HCT116 (cell line): ENCODE data around the gene KRT14.

Experiments used
- EZH2 ChIP-seq: fragments of 200-600 bp; sonication (generic); IDR thresholded peaks from 2 replicates; pipeline ENCODE4 v1.6.1; 2017; ENCODE audit warnings: antibody characterized with exemption, mixed run types
- POLR2A ChIP-seq: IDR thresholded peaks from 2 replicates; pipeline ENCODE4 v1.7.0; 2011; ENCODE audit warnings: borderline replicate concordance; ENCODE audit not compliant: insufficient read depth, insufficient read length; ENCODE audit errors: extremely low read depth
- POLR2AphosphoS5 ChIP-seq: IDR thresholded peaks from 2 replicates; pipeline ENCODE4 v1.6.1; 2011; ENCODE audit warnings: mild to moderate bottlenecking, low read depth, low read length, moderate library complexity
- REST ChIP-seq: IDR thresholded peaks from 2 replicates; pipeline ENCODE4 v1.6.1; 2012; ENCODE audit warnings: low read depth
- TCF7L2 ChIP-seq: IDR thresholded peaks from 2 replicates; pipeline ENCODE4 v1.7.0; 2011; ENCODE audit warnings: borderline replicate concordance, inconsistent platforms; ENCODE audit not compliant: insufficient read depth, insufficient read length; ENCODE audit errors: extremely low read depth
- TF ChIP-seq, protein P1 (sequence below), 3 experiments: fragments of 200-600 bp in 1 of 3; sonication (generic) in 1 of 3; IDR thresholded peaks in 2 of 3; conservative IDR thresholded peaks in 1 of 3; 2 replicates each; pipeline ENCODE4 v1.5.1; 2012 to 2017; ENCODE audit warnings: low read depth in 2 of 3, low read length in 2 of 3, antibody characterized with exemption in 1 of 3, borderline replicate concordance in 1 of 3, control low read depth in 1 of 3, mild to moderate bottlenecking in 1 of 3, mixed read lengths in 1 of 3, mixed run types in 1 of 3, moderate library complexity in 1 of 3; ENCODE audit not compliant: insufficient read depth in 1 of 3
- TF ChIP-seq, protein P2 (sequence below): IDR thresholded peaks from 2 replicates; pipeline ENCODE4 v1.6.1; 2012

- TF ChIP-seq, protein P1, sequence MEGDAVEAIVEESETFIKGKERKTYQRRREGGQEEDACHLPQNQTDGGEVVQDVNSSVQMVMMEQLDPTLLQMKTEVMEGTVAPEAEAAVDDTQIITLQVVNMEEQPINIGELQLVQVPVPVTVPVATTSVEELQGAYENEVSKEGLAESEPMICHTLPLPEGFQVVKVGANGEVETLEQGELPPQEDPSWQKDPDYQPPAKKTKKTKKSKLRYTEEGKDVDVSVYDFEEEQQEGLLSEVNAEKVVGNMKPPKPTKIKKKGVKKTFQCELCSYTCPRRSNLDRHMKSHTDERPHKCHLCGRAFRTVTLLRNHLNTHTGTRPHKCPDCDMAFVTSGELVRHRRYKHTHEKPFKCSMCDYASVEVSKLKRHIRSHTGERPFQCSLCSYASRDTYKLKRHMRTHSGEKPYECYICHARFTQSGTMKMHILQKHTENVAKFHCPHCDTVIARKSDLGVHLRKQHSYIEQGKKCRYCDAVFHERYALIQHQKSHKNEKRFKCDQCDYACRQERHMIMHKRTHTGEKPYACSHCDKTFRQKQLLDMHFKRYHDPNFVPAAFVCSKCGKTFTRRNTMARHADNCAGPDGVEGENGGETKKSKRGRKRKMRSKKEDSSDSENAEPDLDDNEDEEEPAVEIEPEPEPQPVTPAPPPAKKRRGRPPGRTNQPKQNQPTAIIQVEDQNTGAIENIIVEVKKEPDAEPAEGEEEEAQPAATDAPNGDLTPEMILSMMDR (IDR thresholded peaks at IDR 0.05 in 2 of 3, conservative IDR thresholded peaks at IDR 0.05 in 1 of 3; ENCODE audit: borderline replicate concordance in 1 of 3, insufficient read depth in 1 of 3, low read depth in 2 of 3, low read length in 2 of 3): no peak
- no peak for TF ChIP-seq POLR2AphosphoS5
- TF ChIP-seq EZH2: no peak
- no peak for TF ChIP-seq TCF7L2
- TF ChIP-seq POLR2A: no peak
- no peak for TF ChIP-seq REST
- TF ChIP-seq, protein P2, sequence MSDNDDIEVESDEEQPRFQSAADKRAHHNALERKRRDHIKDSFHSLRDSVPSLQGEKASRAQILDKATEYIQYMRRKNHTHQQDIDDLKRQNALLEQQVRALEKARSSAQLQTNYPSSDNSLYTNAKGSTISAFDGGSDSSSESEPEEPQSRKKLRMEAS: no peak
These were observed 44.6 kb upstream of the KRT14 start for GRCh38 chr17:41631025-41631897.
